PC-3 (cell line): ENCODE measurements around the gene CHPT1. TPM values are rescaled to one million over a fixed set of nuclear protein-coding genes. Genes with fewer than 3 reads are reported as not detected.

ENCODE experiments used
- ATAC-seq: fragments of 200-7000 bp; cut with Tn5 transposase; 2 replicates; pipeline ENCODE4 v1.9.1; 2020; ENCODE audit warnings: mild to moderate bottlenecking, moderate library complexity
- BruUV-seq: library from RNA; stranded (reverse); fragments of 400-500 nt; replicated peaks from 2 replicates; lab custom pipeline; 2021; lab: Mats Ljungman, UMichigan
- CTCF ChIA-PET: fragments of 300-600 bp; sonication (Branson Sonifier 250); formaldehyde crosslinking; loops from one replicate; lab custom pipeline; 2022; ENCODE audit warnings: antibody characterized with exemption; lab: Charles Lee
- POLR2A ChIA-PET: fragments of 300-600 bp; sonication (Branson Sonifier 250); formaldehyde crosslinking; loops from one replicate; lab custom pipeline; 2022; ENCODE audit warnings: antibody characterized with exemption; ENCODE audit not compliant: unreplicated experiment; lab: Charles Lee
- DNase-seq: peaks from one replicate; pipeline ENCODE4 v3.0.0-alpha.2; 2015
- H2AFZ ChIP-seq: fragments of 300-600 bp; sonication (generic); 2 replicates; pipeline ENCODE4 v1.6.0; 2016; ENCODE audit warnings: antibody characterized with exemption, low read length
- H3F3A ChIP-seq: fragments of 300-600 bp; sonication (generic); one replicate; pipeline ENCODE4 v1.6.0; 2017; ENCODE audit warnings: antibody characterized with exemption, low read length, control low read depth, mild to moderate bottlenecking; ENCODE audit not compliant: unreplicated experiment
- H3K27ac ChIP-seq: fragments of 300-600 bp; sonication (generic); 2 replicates; pipeline ENCODE4 v1.5.1; 2016; ENCODE audit warnings: mild to moderate bottlenecking, low read length
- H3K27me3 ChIP-seq: fragments of 300-600 bp; sonication (generic); 2 replicates; pipeline ENCODE4 v1.6.1; 2016; ENCODE audit warnings: low read length, mixed read lengths
- H3K36me3 ChIP-seq: fragments of 300-600 bp; sonication (generic); 2 replicates; pipeline ENCODE4 v1.6.1; 2016; ENCODE audit warnings: low read depth, mixed run types, low read length, mixed read lengths
- H3K4me1 ChIP-seq: fragments of 300-600 bp; sonication (generic); 2 replicates; pipeline ENCODE4 v1.5.1; 2016; ENCODE audit warnings: low read length; ENCODE audit not compliant: insufficient read depth
- H3K4me2 ChIP-seq: fragments of 300-600 bp; sonication (generic); 2 replicates; pipeline ENCODE4 v1.6.0; 2016; ENCODE audit warnings: low read length
- H3K4me3 ChIP-seq: fragments of 300-600 bp; sonication (generic); 2 replicates; pipeline ENCODE4 v1.5.1; 2016; ENCODE audit warnings: mild to moderate bottlenecking, low read length, mixed read lengths
- H3K79me2 ChIP-seq: fragments of 300-600 bp; sonication (generic); 2 replicates; pipeline ENCODE4 v1.6.1; 2017; ENCODE audit warnings: low read length, mixed read lengths
- H3K9ac ChIP-seq: fragments of 300-600 bp; sonication (generic); 2 replicates; pipeline ENCODE4 v1.6.0; 2016; ENCODE audit warnings: mild to moderate bottlenecking, low read length
- H3K9me2 ChIP-seq: fragments of 300-600 bp; sonication (generic); replicated peaks from 2 replicates; pipeline ENCODE4 v1.6.1; 2016; ENCODE audit warnings: mixed run types, low read length, mixed read lengths
- H3K9me3 ChIP-seq: fragments of 300-600 bp; sonication (generic); 2 replicates; pipeline ENCODE4 v1.6.1; 2016; ENCODE audit warnings: low read length, mixed read lengths
- H4K20me1 ChIP-seq: fragments of 300-600 bp; sonication (generic); 2 replicates; pipeline ENCODE4 v1.6.1; 2016; ENCODE audit warnings: low read length, mixed read lengths
- EZH2 ChIP-seq: fragments of 300-600 bp; sonication (generic); IDR thresholded peaks from one replicate; pipeline ENCODE4 v1.6.1; 2017; ENCODE audit warnings: antibody characterized with exemption, mild to moderate bottlenecking, low read length; ENCODE audit not compliant: unreplicated experiment
- EZH2phosphoT487 ChIP-seq: fragments of 300-600 bp; sonication (generic); IDR thresholded peaks from 2 replicates; pipeline ENCODE4 v1.6.1; 2018; ENCODE audit warnings: mild to moderate bottlenecking, antibody characterized with exemption, low read length, borderline replicate concordance
- intact Hi-C: fragments of 100-400 bp; cut with micrococcal nuclease; formaldehyde crosslinking; loops from 2 replicates; pipeline ENCODE4 v1.9.0; 2023
- total RNA-seq: library from RNA; depleted of rRNA; stranded (reverse); fragments of >200 nt; gene quantifications from 2 replicates; pipeline ENCODE4 v1.2.3, GENCODE V29; 2014
- TF ChIP-seq, protein P1 (sequence below): fragments of 300-600 bp; sonication (generic); conservative IDR thresholded peaks from 2 replicates; pipeline ENCODE4 v1.5.1; 2017; ENCODE audit warnings: antibody characterized with exemption, low read depth, mild to moderate bottlenecking, low read length

Gene CHPT1
- total RNA-seq, 1 experiment from 2014 or later = 55.3 TPM

DNA sequence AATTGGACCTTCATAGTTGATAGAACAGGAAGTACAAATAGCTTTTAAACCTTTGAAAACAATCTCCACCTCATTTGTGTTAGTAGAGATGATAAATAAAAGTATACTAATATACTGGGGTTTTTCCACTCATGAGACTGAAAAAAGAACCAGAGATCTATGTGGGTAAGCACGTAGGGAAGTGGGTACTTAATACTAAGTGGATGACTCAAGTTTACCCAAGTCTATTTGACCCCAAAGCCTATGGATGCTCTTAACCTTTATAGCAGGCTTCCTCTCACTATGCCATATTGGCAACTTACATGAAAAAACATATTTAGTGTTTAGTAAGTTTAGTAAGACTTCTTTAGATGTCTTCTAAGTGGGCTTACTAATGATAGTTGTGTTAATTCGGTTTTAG lies 49.2 kb upstream of the CHPT1 start:
- Histone ChIP-seq H3K9me2 (no peaks in the 10 kb centered on the region), H3K9ac (no peak overlapping the region), H4K20me1 (no peaks in the 10 kb centered on the region), H3K4me1 (no peaks in the 10 kb centered on the region), H3K27me3 (peaks cover 45% of the 10 kb centered on the region), H3K9me3 (no peaks in the 10 kb centered on the region), H3K4me3 (no peak overlapping the region), H2AFZ (no peak overlapping the region), H3K36me3 (no peaks in the 10 kb centered on the region), H3K4me2 (no peak overlapping the region), H3K79me2 (no peaks in the 10 kb centered on the region), H3F3A (no peaks in the 10 kb centered on the region), H3K27ac (no peak overlapping the region)
- POLR2A ChIA-PET = interaction anchor here (0.6 kb wide), 1 partner anchor 72 kb away, joined by 13 read pairs; no protein-coding TSS in a partner anchor
- CTCF ChIA-PET = no interaction called here
- BruUV-seq = no TSS peak
- intact Hi-C loops = no loop called here
- ATAC-seq = no peak
- TF ChIP-seq EZH2phosphoT487 = no peak
- no peak for TF ChIP-seq EZH2
- TF ChIP-seq, protein P1, sequence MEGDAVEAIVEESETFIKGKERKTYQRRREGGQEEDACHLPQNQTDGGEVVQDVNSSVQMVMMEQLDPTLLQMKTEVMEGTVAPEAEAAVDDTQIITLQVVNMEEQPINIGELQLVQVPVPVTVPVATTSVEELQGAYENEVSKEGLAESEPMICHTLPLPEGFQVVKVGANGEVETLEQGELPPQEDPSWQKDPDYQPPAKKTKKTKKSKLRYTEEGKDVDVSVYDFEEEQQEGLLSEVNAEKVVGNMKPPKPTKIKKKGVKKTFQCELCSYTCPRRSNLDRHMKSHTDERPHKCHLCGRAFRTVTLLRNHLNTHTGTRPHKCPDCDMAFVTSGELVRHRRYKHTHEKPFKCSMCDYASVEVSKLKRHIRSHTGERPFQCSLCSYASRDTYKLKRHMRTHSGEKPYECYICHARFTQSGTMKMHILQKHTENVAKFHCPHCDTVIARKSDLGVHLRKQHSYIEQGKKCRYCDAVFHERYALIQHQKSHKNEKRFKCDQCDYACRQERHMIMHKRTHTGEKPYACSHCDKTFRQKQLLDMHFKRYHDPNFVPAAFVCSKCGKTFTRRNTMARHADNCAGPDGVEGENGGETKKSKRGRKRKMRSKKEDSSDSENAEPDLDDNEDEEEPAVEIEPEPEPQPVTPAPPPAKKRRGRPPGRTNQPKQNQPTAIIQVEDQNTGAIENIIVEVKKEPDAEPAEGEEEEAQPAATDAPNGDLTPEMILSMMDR = no peak
- DNase-seq = no peak

DNA sequence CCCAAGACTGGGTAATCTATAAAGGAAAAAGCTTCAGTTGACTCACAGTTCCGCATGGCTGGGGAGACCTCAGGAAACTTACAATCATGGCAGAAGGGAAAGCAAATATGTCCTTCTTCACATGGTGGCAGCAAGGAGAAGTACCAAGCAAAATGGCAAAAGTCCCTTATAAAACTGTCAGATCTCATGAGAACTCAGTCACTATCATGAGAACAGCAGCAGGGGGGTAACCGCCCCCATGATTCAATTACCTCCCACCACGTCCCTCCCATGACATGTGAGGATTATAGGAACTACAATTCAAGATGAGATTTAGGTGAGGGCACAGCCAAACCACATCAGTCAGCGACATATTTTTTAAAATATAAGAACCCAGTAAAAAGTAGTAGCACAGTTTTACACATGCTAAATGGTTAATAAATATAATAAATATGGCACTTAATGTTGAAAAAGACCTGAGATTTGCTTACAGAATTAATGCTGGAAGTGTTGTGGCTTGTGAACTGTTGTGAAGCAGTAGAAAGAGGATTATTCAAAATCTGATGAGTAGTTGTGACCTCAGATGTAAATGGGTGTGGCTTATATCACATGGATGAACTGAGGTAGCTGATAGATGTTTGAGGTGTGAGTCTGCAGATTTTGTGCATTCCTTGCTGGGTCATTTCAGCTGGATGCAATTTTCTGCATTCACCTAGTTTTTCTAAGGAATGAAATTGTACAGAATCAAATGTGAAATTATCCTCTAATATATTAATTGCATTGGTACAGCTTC lies 46.9 kb upstream of the CHPT1 start:
- H3F3A ChIP-seq = no peaks in the 10 kb centered on the region
- H3K9ac ChIP-seq = no peak overlapping the region
- H3K9me3 ChIP-seq = no peaks in the 10 kb centered on the region
- peaks cover 58% of the 10 kb centered on the region for H3K27me3 ChIP-seq
- ATAC-seq (no peak), DNase-seq (no peak)
- H3K4me2 ChIP-seq = no peak overlapping the region
- no peaks in the 10 kb centered on the region for H4K20me1 ChIP-seq
- H3K79me2 ChIP-seq = no peaks in the 10 kb centered on the region
- H3K4me1 ChIP-seq = no peaks in the 10 kb centered on the region
- no peak overlapping the region for H3K27ac ChIP-seq
- POLR2A ChIA-PET = no interaction called here
- CTCF ChIA-PET = no interaction called here
- no TSS peak for BruUV-seq
- TF ChIP-seq EZH2phosphoT487 (no peak), EZH2 (no peak)
- TF ChIP-seq, protein P1 = no peak
- no peak overlapping the region for H2AFZ ChIP-seq
- no peak overlapping the region for H3K4me3 ChIP-seq
- H3K36me3 ChIP-seq = no peaks in the 10 kb centered on the region
- no peaks in the 10 kb centered on the region for H3K9me2 ChIP-seq
- intact Hi-C loops = no loop called here

DNA sequence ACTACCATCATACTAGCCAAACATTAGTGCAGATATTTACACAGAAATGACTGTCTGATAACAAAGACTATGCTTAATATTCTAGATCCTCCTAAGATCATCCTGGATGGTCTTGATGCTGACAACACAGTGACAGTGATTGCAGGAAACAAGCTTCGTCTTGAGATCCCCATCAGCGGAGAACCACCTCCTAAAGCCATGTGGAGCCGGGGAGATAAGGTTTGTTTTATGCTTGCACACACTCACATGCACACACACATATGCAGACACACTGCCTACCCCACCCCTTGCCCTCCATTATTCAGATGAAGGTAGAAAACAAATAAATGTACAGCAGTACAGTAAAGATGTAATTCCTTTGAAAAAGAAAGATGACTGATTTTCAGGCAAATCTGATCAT lies 44.4 kb upstream of the CHPT1 start:
- Histone ChIP-seq H4K20me1 (no peaks in the 10 kb centered on the region), H3K79me2 (no peaks in the 10 kb centered on the region), H3K9me3 (no peaks in the 10 kb centered on the region), H3F3A (no peaks in the 10 kb centered on the region), H3K36me3 (no peaks in the 10 kb centered on the region), H3K27me3 (peaks cover 69% of the 10 kb centered on the region), H3K9me2 (no peaks in the 10 kb centered on the region), H3K4me3 (no peak overlapping the region), H3K27ac (no peak overlapping the region), H2AFZ (no peak overlapping the region), H3K9ac (no peak overlapping the region), H3K4me1 (no peaks in the 10 kb centered on the region), H3K4me2 (no peak overlapping the region)
- TF ChIP-seq EZH2 (no peak), EZH2phosphoT487 (no peak)
- TF ChIP-seq, protein P1 = no peak
- intact Hi-C loops = no loop called here
- no peak for ATAC-seq
- ChIA-PET POLR2A (no interaction called here), CTCF (no interaction called here)
- no peak for DNase-seq
- BruUV-seq = no TSS peak
